Chondrocyte (in vitro differentiated cells): ENCODE measurements around the gene ABHD16A. TPM values are rescaled to one million over a fixed set of nuclear protein-coding genes. Genes with fewer than 3 reads are reported as not detected.
A peak's percentile ranks its signal among the peaks of the same experiment; 100 is the strongest.

Experiments used
- DNase-seq: peaks from one replicate; pipeline ENCODE4 v3.0.0; 2021; ENCODE audit warnings: mixed read lengths, low spot score
- H3K27ac Mint-ChIP-seq: one replicate; pipeline ENCODE4 v1.8.0; 2021; ENCODE audit warnings: mild to moderate bottlenecking, moderate library complexity, mixed read lengths; ENCODE audit not compliant: unreplicated experiment
- H3K27me3 Mint-ChIP-seq: 2 replicates; pipeline ENCODE4 v1.8.0; 2021; ENCODE audit warnings: low read depth, mixed read lengths
- H3K36me3 Mint-ChIP-seq: 2 replicates; pipeline ENCODE4 v1.8.0; 2021; ENCODE audit warnings: low read depth, mixed read lengths
- H3K4me1 Mint-ChIP-seq: 2 replicates; pipeline ENCODE4 v1.8.0; 2021; ENCODE audit warnings: low read depth, mild to moderate bottlenecking, mixed read lengths
- H3K4me3 Mint-ChIP-seq: one replicate; pipeline ENCODE4 v1.8.0; 2021; ENCODE audit warnings: mild to moderate bottlenecking, moderate library complexity, mixed read lengths; ENCODE audit not compliant: unreplicated experiment
- H3K9me3 Mint-ChIP-seq: 2 replicates; pipeline ENCODE4 v1.8.0; 2021; ENCODE audit warnings: low read depth, mixed read lengths
- CTCF ChIP-seq: fragments of 200-600 bp; sonication (generic); IDR thresholded peaks from 2 replicates; pipeline ENCODE4 v1.5.0; 2021; ENCODE audit warnings: antibody characterized with exemption, mild to moderate bottlenecking, moderate library complexity
- total RNA-seq: library from RNA; stranded (reverse); gene quantifications from 3 replicates; pipeline ENCODE4 v1.2.1, GENCODE V29; 2021

The ABHD16A gene
- total RNA-seq, 1 donor from 2014 or later, result 27.8 TPM

- Mint-ChIP-seq H3K27ac (no peak overlapping the region), H3K4me1 (peaks cover 22% of the 10 kb centered on the region), H3K4me3 (no peak overlapping the region), H3K27me3 (no peaks in the 10 kb centered on the region), H3K9me3 (no peaks in the 10 kb centered on the region), H3K36me3 (no peaks in the 10 kb centered on the region)
- DNase-seq, result no peak
- no peak for TF ChIP-seq CTCF
Observed at GRCh38 chr6:31705931-31706330, 2.8 kb upstream of the ABHD16A start.

- no peak for TF ChIP-seq CTCF
- H3K4me3 Mint-ChIP-seq, result peak overlapping the region; percentile 99
- DNase-seq, result no peak
- no peaks in the 10 kb centered on the region for H3K9me3 Mint-ChIP-seq
- no peaks in the 10 kb centered on the region for H3K27me3 Mint-ChIP-seq
- H3K27ac Mint-ChIP-seq, result peak overlapping the region; percentile 98
- peaks cover 2% of the 10 kb centered on the region for H3K36me3 Mint-ChIP-seq
- peaks cover 26% of the 10 kb centered on the region for H3K4me1 Mint-ChIP-seq
Observed at GRCh38 chr6:31702405-31702818, 712 bp downstream of the ABHD16A start.

GRCh38 chr6:31701666-31702404 lies 1.3 kb downstream of the ABHD16A start:
- no peak for TF ChIP-seq CTCF
- Mint-ChIP-seq H3K9me3 (no peaks in the 10 kb centered on the region), H3K36me3 (peaks cover 2% of the 10 kb centered on the region), H3K27ac (peak overlapping the region; percentile 98), H3K27me3 (no peaks in the 10 kb centered on the region), H3K4me3 (peak overlapping the region; percentile 99), H3K4me1 (peaks cover 26% of the 10 kb centered on the region)
- DNase-seq, result no peak

- Mint-ChIP-seq H3K4me3 (peak overlapping the region; percentile 3), H3K4me1 (peaks cover 26% of the 10 kb centered on the region), H3K27ac (peak overlapping the region; percentile 70), H3K27me3 (no peaks in the 10 kb centered on the region), H3K9me3 (no peaks in the 10 kb centered on the region), H3K36me3 (peaks cover 5% of the 10 kb centered on the region)
- TF ChIP-seq CTCF, result no peak
- DNase-seq, result no peak
Observed at GRCh38 chr6:31700740-31701401, 2.3 kb downstream of the ABHD16A start.

GRCh38 chr6:31697555-31697954 lies 5.6 kb downstream of the ABHD16A start:
- H3K27ac Mint-ChIP-seq, result peak overlapping the region; percentile 4
- H3K9me3 Mint-ChIP-seq, result no peaks in the 10 kb centered on the region
- TF ChIP-seq CTCF, result no peak
- DNase-seq, result no peak
- no peak overlapping the region for H3K4me3 Mint-ChIP-seq
- H3K27me3 Mint-ChIP-seq, result no peaks in the 10 kb centered on the region
- peaks cover 18% of the 10 kb centered on the region for H3K4me1 Mint-ChIP-seq
- peaks cover 15% of the 10 kb centered on the region for H3K36me3 Mint-ChIP-seq
